GM19238 (cell line): ENCODE results near the gene FIGNL1.

Experiments used
- DNase-seq: peaks from one replicate; pipeline ENCODE4 v3.0.0; 2011; ENCODE audit warnings: low spot score; ENCODE audit not compliant: insufficient read length

FIGNL1 gene

GRCh38 chr7:50397971-50398324, 52.2 kb downstream of the FIGNL1 start:
- DNase-seq, result no peak

- no peak for DNase-seq
Observed at GRCh38 chr7:50397320-50397970, 52.7 kb downstream of the FIGNL1 start.

- DNase-seq, result no peak
Observed at GRCh38 chr7:50396856-50397255, 53.3 kb downstream of the FIGNL1 start.

- no peak for DNase-seq
Observed at GRCh38 chr7:50394315-50394714, 55.8 kb downstream of the FIGNL1 start.
